IMR-90 (cell line): ENCODE results near the gene CACNA2D1. TPM values are rescaled to one million over a fixed set of nuclear protein-coding genes. Genes with fewer than 3 reads are reported as not detected.

ENCODE experiments used
- ATAC-seq: fragments of 200-7000 bp; cut with Tn5 transposase; 2 replicates; pipeline ENCODE4 v1.9.1; 2020; ENCODE audit warnings: low read depth, mild to moderate bottlenecking, moderate library complexity
- BruUV-seq: library from RNA; stranded (reverse); fragments of 400-500 nt; replicated peaks from 2 replicates; lab custom pipeline; 2021; lab: Mats Ljungman, UMichigan
- CTCF ChIA-PET: fragments of 300-600 bp; formaldehyde crosslinking; extraction: SDS; loops from one replicate; lab custom pipeline; 2021; ENCODE audit warnings: antibody characterized with exemption; lab: Yijun Ruan, JAX
- POLR2A ChIA-PET: fragments of 300-600 bp; sonication (Branson Sonifier 250); formaldehyde crosslinking; loops from one replicate; lab custom pipeline; 2022; ENCODE audit warnings: antibody characterized with exemption; ENCODE audit not compliant: unreplicated experiment; lab: Charles Lee
- DNase-seq: peaks from one replicate; pipeline ENCODE4 v3.0.0; 2013
- H2AFZ ChIP-seq: replicated peaks from 2 replicates; pipeline ENCODE3; 2013; ENCODE audit warnings: low read length, mild to moderate bottlenecking; ENCODE audit not compliant: poor library complexity
- H2AK5ac ChIP-seq: 2 replicates; pipeline ENCODE4 v1.6.1; 2013; ENCODE audit warnings: low read depth, low read length, inconsistent platforms
- H2AK9ac ChIP-seq: replicated peaks from 2 replicates; pipeline ENCODE3; 2013; ENCODE audit warnings: mild to moderate bottlenecking, low read depth, low read length, moderate library complexity; ENCODE audit not compliant: poor library complexity
- H2BK120ac ChIP-seq: 2 replicates; pipeline ENCODE4 v1.6.1; 2013; ENCODE audit warnings: low read depth, low read length, inconsistent platforms
- H2BK15ac ChIP-seq: 3 replicates; pipeline ENCODE4 v1.6.1; 2013; ENCODE audit warnings: low read depth, low read length, inconsistent platforms
- H2BK20ac ChIP-seq: 2 replicates; pipeline ENCODE4 v1.6.1; 2013; ENCODE audit warnings: low read depth, mild to moderate bottlenecking, inconsistent platforms, low read length, moderate library complexity
- H2BK5ac ChIP-seq: 2 replicates; pipeline ENCODE4 v1.6.1; 2013; ENCODE audit warnings: mild to moderate bottlenecking, low read depth, low read length, inconsistent platforms; ENCODE audit not compliant: poor library complexity, severe bottlenecking
- H3K14ac ChIP-seq: replicated peaks from 2 replicates; pipeline ENCODE4 v1.6.1; 2013; ENCODE audit warnings: low read depth, low read length, inconsistent platforms
- H3K18ac ChIP-seq: 2 replicates; pipeline ENCODE4 v1.6.1; 2013; ENCODE audit warnings: low read depth, low read length, control low read depth
- H3K23ac ChIP-seq: 2 replicates; pipeline ENCODE4 v1.6.1; 2013; ENCODE audit warnings: low read depth, low read length, inconsistent platforms
- H3K27ac ChIP-seq: 2 replicates; pipeline ENCODE4 v1.5.1; 2013; ENCODE audit warnings: mild to moderate bottlenecking, control low read depth, low read length; ENCODE audit not compliant: insufficient read depth
- H3K27me3 ChIP-seq: 2 replicates; pipeline ENCODE4 v1.6.1; 2013; ENCODE audit warnings: low read length; ENCODE audit not compliant: control insufficient read depth, insufficient read depth
- H3K36me3 ChIP-seq: 2 replicates; pipeline ENCODE4 v1.6.1; 2013; ENCODE audit warnings: low read length, mixed read lengths; ENCODE audit not compliant: control insufficient read depth, insufficient read depth
- H3K4ac ChIP-seq: 2 replicates; pipeline ENCODE4 v1.6.1; 2013; ENCODE audit warnings: low read depth, low read length, inconsistent platforms
- H3K4me1 ChIP-seq: 2 replicates; pipeline ENCODE4 v1.6.1; 2013; ENCODE audit warnings: low read length, mixed read lengths; ENCODE audit not compliant: control insufficient read depth, insufficient read depth
- H3K4me2 ChIP-seq: 2 replicates; pipeline ENCODE4 v1.6.1; 2013; ENCODE audit warnings: low read depth, mild to moderate bottlenecking, control low read depth, low read length, moderate library complexity
- H3K4me3 ChIP-seq: 2 replicates; pipeline ENCODE4 v1.5.1; 2013; ENCODE audit warnings: low read depth, mild to moderate bottlenecking, control low read depth, low read length, moderate library complexity; ENCODE audit not compliant: insufficient read depth
- H3K56ac ChIP-seq: 2 replicates; pipeline ENCODE4 v1.6.1; 2013; ENCODE audit warnings: low read length, inconsistent platforms; ENCODE audit not compliant: insufficient read depth; ENCODE audit errors: extremely low read depth
- H3K79me1 ChIP-seq, 2 experiments: 2 replicates each; pipeline ENCODE4 v1.6.1; 2013; ENCODE audit warnings: low read length in 2 of 2, inconsistent platforms in 1 of 2, low read depth in 1 of 2
- H3K9ac ChIP-seq: 2 replicates; pipeline ENCODE4 v1.6.1; 2013; ENCODE audit warnings: low read depth, low read length, control low read depth
- H3K9me1 ChIP-seq: 2 replicates; pipeline ENCODE4 v1.6.1; 2013; ENCODE audit warnings: low read length, inconsistent platforms; ENCODE audit not compliant: insufficient read depth
- H3K9me3 ChIP-seq: 2 replicates; pipeline ENCODE4 v1.6.1; 2013; ENCODE audit warnings: low read length; ENCODE audit not compliant: control insufficient read depth, insufficient read depth
- H4K20me1 ChIP-seq: 2 replicates; pipeline ENCODE4 v1.6.1; 2013; ENCODE audit warnings: low read length, inconsistent platforms; ENCODE audit not compliant: insufficient read depth
- H4K5ac ChIP-seq: 2 replicates; pipeline ENCODE4 v1.6.1; 2013; ENCODE audit warnings: mild to moderate bottlenecking, low read depth, low read length, control low read depth
- H4K8ac ChIP-seq, 2 experiments: 2 replicates each; pipeline ENCODE4 v1.6.1; 2013; ENCODE audit warnings: low read depth in 2 of 2, low read length in 2 of 2, control low read depth in 1 of 2, inconsistent platforms in 1 of 2
- H4K91ac ChIP-seq: 2 replicates; pipeline ENCODE4 v1.6.1; 2013; ENCODE audit warnings: low read depth, low read length, inconsistent platforms; ENCODE audit not compliant: insufficient read depth
- CHD1 ChIP-seq: IDR thresholded peaks from 2 replicates; pipeline ENCODE4 v1.6.1; 2012; ENCODE audit warnings: low read depth, low read length, improper control_type of control experiment
- WGBS, 2 experiments: methylation state at CpG; one replicate each; pipeline versions ENCODE4 v1.1.5 to v1.1.7; 2013; ENCODE audit warnings: missing lambda C conversion rate in 2 of 2; ENCODE audit not compliant: insufficient read length in 1 of 2; ENCODE audit errors: extremely low coverage in 2 of 2; 5-methylcytosine and 5-hydroxymethylcytosine counted together
- dilution Hi-C: fragments of 300-500 bp; cut with HindIII; formaldehyde crosslinking; loops from one replicate; pipeline ENCODE4 v1.14.3; 2018; ENCODE audit warnings: low sequenced_read_pairs; ENCODE audit not compliant: unreplicated experiment
- in situ Hi-C: fragments of 300-500 bp; cut with MboI; formaldehyde crosslinking; loops from 3 replicates; pipeline ENCODE4 v1.14.3; 2019; ENCODE audit warnings: low sequenced_read_pairs, inconsistent platforms, mixed read lengths
- intact Hi-C: fragments of 100-400 bp; cut with micrococcal nuclease; formaldehyde crosslinking; loops from 2 replicates; pipeline ENCODE4 v1.10.0; 2022
- polyA plus RNA-seq, 3 experiments: library from polyadenylated mRNA; depleted of rRNA; stranded (reverse); fragments of >200 nt; gene quantifications; 2 replicates each; pipeline ENCODE4 v1.2.3, GENCODE V29; 2012; ENCODE audit warnings: low replicate concordance in 1 of 3
- total RNA-seq: library from RNA; depleted of rRNA; stranded (reverse); fragments of >200 nt; gene quantifications from 2 replicates; pipeline ENCODE4 v1.2.3, GENCODE V29; 2012
- TF ChIP-seq, protein P1 (sequence below): conservative IDR thresholded peaks from 2 replicates; pipeline ENCODE4 v1.5.1; 2012; ENCODE audit warnings: mild to moderate bottlenecking, low read depth, low read length, improper control_type of control experiment

CACNA2D1 gene
- total and polyA plus RNA-seq, 2 of the 4 experiments (the other 2 are of a cell fraction): 5.8 to 21.9 TPM

DNA sequence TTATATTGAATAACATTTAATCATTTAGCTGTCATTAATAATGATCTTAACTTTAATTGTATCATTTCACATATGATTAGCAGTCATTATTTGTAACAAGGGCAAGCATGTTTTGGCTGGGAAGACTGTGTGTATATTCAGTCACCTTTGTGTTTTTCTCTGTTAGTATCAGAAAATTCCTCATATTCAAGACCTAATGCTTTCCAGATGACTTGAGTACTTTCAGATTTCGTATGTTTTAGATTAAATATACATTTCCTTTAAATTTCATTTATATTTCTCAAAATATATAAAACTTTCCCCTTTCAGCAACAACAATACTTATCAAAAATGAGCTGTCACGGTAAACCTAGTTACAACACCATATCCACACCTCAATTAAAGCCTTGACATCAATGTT, 6.3 kb upstream of the CACNA2D1 start:
- Histone ChIP-seq H3K23ac (no peak overlapping the region), H3K4ac (no peak overlapping the region), H3K27me3 (no peaks in the 10 kb centered on the region), H3K36me3 (no peaks in the 10 kb centered on the region), H3K9ac (no peak overlapping the region), H4K8ac (no peak overlapping the region), H3K56ac (no peak overlapping the region), H2BK15ac (no peak overlapping the region), H2BK120ac (no peak overlapping the region), H2AFZ (no peak overlapping the region), H3K9me3 (no peaks in the 10 kb centered on the region), H4K91ac (no peak overlapping the region), H2AK9ac (no peak overlapping the region), H3K4me1 (no peaks in the 10 kb centered on the region), H3K27ac (no peak overlapping the region), H3K79me1 (no peaks in the 10 kb centered on the region), H2AK5ac (no peak overlapping the region), H2BK20ac (no peak overlapping the region), H2BK5ac (no peak overlapping the region), H4K20me1 (no peaks in the 10 kb centered on the region), H4K5ac (no peak overlapping the region), H3K9me1 (no peaks in the 10 kb centered on the region), H3K4me3 (no peak overlapping the region), H3K18ac (no peak overlapping the region), H3K4me2 (no peak overlapping the region), H3K14ac (no peak overlapping the region)
- CTCF ChIA-PET: no interaction called here
- BruUV-seq: no TSS peak
- DNase-seq: no peak
- POLR2A ChIA-PET: no interaction called here
- in situ Hi-C loops: loop anchor here (25.0 kb wide), 1 partner anchor 963 kb away; no protein-coding TSS in a partner anchor
- intact Hi-C loops: no loop called here
- WGBS, 2 experiments: 90% methylated on average over 1 of the region's 2 CpGs; no CpG with 5 or more reads in 1 of the 2 experiments
- dilution Hi-C loops: no loop called here
- TF ChIP-seq, protein P1, sequence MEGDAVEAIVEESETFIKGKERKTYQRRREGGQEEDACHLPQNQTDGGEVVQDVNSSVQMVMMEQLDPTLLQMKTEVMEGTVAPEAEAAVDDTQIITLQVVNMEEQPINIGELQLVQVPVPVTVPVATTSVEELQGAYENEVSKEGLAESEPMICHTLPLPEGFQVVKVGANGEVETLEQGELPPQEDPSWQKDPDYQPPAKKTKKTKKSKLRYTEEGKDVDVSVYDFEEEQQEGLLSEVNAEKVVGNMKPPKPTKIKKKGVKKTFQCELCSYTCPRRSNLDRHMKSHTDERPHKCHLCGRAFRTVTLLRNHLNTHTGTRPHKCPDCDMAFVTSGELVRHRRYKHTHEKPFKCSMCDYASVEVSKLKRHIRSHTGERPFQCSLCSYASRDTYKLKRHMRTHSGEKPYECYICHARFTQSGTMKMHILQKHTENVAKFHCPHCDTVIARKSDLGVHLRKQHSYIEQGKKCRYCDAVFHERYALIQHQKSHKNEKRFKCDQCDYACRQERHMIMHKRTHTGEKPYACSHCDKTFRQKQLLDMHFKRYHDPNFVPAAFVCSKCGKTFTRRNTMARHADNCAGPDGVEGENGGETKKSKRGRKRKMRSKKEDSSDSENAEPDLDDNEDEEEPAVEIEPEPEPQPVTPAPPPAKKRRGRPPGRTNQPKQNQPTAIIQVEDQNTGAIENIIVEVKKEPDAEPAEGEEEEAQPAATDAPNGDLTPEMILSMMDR: no peak
- no peak for TF ChIP-seq CHD1
- ATAC-seq: no peak
